HFFc6 (cell line): ENCODE data around the gene DDIAS. TPM values are rescaled to one million over a fixed set of nuclear protein-coding genes. Genes with fewer than 3 reads are reported as not detected.

ENCODE experiments used
- DNase-seq: peaks from one replicate; pipeline ENCODE4 v3.0.0-alpha.2; 2018
- H3K27ac Mint-ChIP-seq: 2 replicates; pipeline ENCODE4 v1.8.0; 2020; ENCODE audit warnings: mild to moderate bottlenecking, mixed read lengths
- H3K27me3 Mint-ChIP-seq: 2 replicates; pipeline ENCODE4 v1.8.0; 2021; ENCODE audit warnings: mild to moderate bottlenecking, moderate library complexity, mixed read lengths; ENCODE audit not compliant: insufficient read depth
- H3K36me3 Mint-ChIP-seq: 2 replicates; pipeline ENCODE4 v1.8.0; 2021; ENCODE audit warnings: low read depth, mixed read lengths
- H3K4me1 Mint-ChIP-seq: 2 replicates; pipeline ENCODE4 v1.8.0; 2020; ENCODE audit warnings: low read depth, mixed read lengths
- H3K4me3 Mint-ChIP-seq: 2 replicates; pipeline ENCODE4 v1.8.0; 2020; ENCODE audit warnings: mild to moderate bottlenecking, moderate library complexity, mixed read lengths
- H3K9me3 Mint-ChIP-seq: 2 replicates; pipeline ENCODE4 v1.8.0; 2020; ENCODE audit warnings: mild to moderate bottlenecking, mixed read lengths
- total RNA-seq, 6 experiments: library from RNA; stranded (reverse); fragmentation: NEBNext Ultra II Directional; extraction: Animal tissue kit (Norgen Biotek cat#: 25700); gene quantifications; 2 replicates in 1 of 6; 3 replicates in 5 of 6; pipeline ENCODE4 v1.2.3, GENCODE V29; 2021
- TF ChIP-seq, protein P1 (sequence below): fragments of 200-600 bp; sonication (generic); IDR thresholded peaks from 2 replicates; pipeline ENCODE4 v1.5.0; 2021; ENCODE audit warnings: antibody characterized with exemption, mild to moderate bottlenecking

Gene DDIAS
- total RNA-seq, 6 experiments from 2014 or later, result 4.7 to 9.7 (median 8.4) TPM

DNA sequence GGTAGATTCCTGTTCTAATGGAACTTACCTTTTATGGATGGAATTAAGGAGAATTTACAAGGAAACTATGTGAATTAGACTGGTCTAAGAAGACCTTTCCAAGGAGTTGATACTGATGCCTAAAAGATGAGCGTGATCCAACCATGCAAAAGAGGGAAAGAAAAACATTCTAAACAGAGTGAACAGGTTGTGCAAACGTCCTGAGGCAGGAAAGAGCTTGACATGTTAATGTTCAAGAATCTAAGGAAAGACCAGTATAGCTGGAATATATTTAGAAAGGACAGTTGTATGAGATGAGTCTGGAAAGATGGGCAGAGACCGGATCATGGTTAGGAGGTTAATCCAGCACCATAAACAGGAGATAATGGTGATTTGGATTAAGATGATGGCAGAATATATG, 1.3 kb downstream of the DDIAS start:
- peaks cover 48% of the 10 kb centered on the region for H3K4me1 Mint-ChIP-seq
- H3K36me3 Mint-ChIP-seq, result no peaks in the 10 kb centered on the region
- H3K27me3 Mint-ChIP-seq, result no peaks in the 10 kb centered on the region
- TF ChIP-seq, protein P1, sequence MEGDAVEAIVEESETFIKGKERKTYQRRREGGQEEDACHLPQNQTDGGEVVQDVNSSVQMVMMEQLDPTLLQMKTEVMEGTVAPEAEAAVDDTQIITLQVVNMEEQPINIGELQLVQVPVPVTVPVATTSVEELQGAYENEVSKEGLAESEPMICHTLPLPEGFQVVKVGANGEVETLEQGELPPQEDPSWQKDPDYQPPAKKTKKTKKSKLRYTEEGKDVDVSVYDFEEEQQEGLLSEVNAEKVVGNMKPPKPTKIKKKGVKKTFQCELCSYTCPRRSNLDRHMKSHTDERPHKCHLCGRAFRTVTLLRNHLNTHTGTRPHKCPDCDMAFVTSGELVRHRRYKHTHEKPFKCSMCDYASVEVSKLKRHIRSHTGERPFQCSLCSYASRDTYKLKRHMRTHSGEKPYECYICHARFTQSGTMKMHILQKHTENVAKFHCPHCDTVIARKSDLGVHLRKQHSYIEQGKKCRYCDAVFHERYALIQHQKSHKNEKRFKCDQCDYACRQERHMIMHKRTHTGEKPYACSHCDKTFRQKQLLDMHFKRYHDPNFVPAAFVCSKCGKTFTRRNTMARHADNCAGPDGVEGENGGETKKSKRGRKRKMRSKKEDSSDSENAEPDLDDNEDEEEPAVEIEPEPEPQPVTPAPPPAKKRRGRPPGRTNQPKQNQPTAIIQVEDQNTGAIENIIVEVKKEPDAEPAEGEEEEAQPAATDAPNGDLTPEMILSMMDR, result no peak
- H3K9me3 Mint-ChIP-seq, result no peaks in the 10 kb centered on the region
- no peak overlapping the region for H3K27ac Mint-ChIP-seq
- H3K4me3 Mint-ChIP-seq, result peak overlapping the region; percentile 93
- no peak for DNase-seq

DNA sequence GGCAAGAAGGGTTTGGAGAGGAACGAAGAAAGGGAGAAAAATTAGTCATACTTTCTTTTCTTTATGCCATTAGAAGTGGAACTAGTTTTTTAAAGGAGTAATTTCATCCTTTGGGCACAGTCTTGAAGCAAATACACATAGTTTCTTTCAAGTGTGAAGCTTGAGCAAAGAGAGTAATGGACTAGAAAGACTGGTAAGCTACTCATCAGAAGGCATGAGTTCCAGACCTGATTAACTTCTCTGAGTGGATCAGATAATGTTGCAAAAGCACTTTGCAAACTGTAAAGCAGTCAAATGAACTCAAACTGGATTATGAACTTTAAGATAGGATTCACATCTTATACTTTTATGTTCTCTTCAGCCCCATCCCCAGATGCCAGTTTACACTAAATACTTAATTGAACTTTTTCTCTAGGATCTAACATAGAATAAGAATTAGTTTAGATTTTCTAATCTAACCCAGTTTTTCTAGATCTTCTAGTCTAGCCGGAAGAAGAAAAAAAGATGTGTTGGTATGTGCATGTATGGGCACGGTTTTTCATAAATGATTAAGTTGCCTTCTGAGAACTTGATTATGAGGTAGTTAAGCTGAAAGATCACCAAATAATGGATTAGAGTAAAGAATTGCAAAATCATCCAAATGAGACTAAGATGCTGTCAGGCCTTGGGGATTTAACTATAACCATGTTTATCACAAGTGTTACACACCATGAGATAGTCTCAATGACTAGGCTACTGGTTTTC, 2.5 kb downstream of the DDIAS start:
- Mint-ChIP-seq H3K9me3 (no peaks in the 10 kb centered on the region), H3K4me1 (peaks cover 55% of the 10 kb centered on the region)

GRCh38 chr11:82906236-82906635, 4.7 kb downstream of the DDIAS start:
- Mint-ChIP-seq H3K27ac (no peak overlapping the region), H3K4me3 (no peak overlapping the region), H3K4me1 (peaks cover 49% of the 10 kb centered on the region), H3K36me3 (peaks cover 1% of the 10 kb centered on the region), H3K27me3 (no peaks in the 10 kb centered on the region), H3K9me3 (no peaks in the 10 kb centered on the region)
- TF ChIP-seq, protein P1, result peak; percentile 89
- peak; percentile 19 for DNase-seq

More for the DNA sequence above, 2.5 kb downstream of the DDIAS start:
- TF ChIP-seq, protein P1, result no peak
- DNase-seq, result no peak
- Mint-ChIP-seq H3K27me3 (no peaks in the 10 kb centered on the region), H3K27ac (no peak overlapping the region), H3K4me3 (no peak overlapping the region), H3K36me3 (no peaks in the 10 kb centered on the region)

DNA sequence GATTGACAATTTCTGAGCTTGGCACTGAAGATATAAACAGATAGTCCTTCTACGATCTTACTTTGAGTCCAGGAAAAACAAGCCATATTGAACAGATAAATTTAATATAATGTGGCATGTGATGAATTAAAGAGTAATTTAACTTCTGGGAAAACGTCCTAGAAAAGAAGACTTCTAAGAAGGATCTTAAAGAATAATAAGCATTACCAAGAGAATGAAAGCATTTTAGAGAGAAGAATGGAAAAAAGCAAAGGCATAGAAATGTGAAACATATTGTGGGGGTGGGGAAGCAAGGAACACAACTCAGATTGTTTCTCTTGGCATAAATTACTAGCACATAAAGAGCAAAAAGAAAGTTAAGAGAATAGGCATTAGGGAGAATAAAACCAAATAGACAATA, 5.4 kb downstream of the DDIAS start:
- Mint-ChIP-seq H3K4me1 (peaks cover 47% of the 10 kb centered on the region), H3K4me3 (no peak overlapping the region), H3K27me3 (no peaks in the 10 kb centered on the region)

GRCh38 chr11:82907371-82907770, 5.8 kb downstream of the DDIAS start:
- H3K27me3 Mint-ChIP-seq, result no peaks in the 10 kb centered on the region
- no peak overlapping the region for H3K4me3 Mint-ChIP-seq
- no peak for DNase-seq
- TF ChIP-seq, protein P1, result no peak
- peaks cover 43% of the 10 kb centered on the region for H3K4me1 Mint-ChIP-seq
- H3K9me3 Mint-ChIP-seq, result no peaks in the 10 kb centered on the region
- H3K36me3 Mint-ChIP-seq, result peaks cover 10% of the 10 kb centered on the region
- no peak overlapping the region for H3K27ac Mint-ChIP-seq

More for the DNA sequence above, 5.4 kb downstream of the DDIAS start:
- H3K9me3 Mint-ChIP-seq, result no peaks in the 10 kb centered on the region
- no peak overlapping the region for H3K27ac Mint-ChIP-seq
- TF ChIP-seq, protein P1, result no peak
- DNase-seq, result no peak
- peaks cover 8% of the 10 kb centered on the region for H3K36me3 Mint-ChIP-seq
